IPS-18a (cell line): ENCODE measurements around the gene RRAGD.

ENCODE experiments used
- H3K27ac ChIP-seq: one replicate; pipeline ENCODE4 v1.5.1; 2013; ENCODE audit warnings: low read length
- H3K27me3 ChIP-seq: one replicate; pipeline ENCODE4 v1.6.1; 2013; ENCODE audit warnings: mild to moderate bottlenecking, low read length; ENCODE audit not compliant: control insufficient read depth, insufficient read depth
- H3K36me3 ChIP-seq: one replicate; pipeline ENCODE4 v1.6.1; 2013; ENCODE audit warnings: low read depth, low read length; ENCODE audit not compliant: control insufficient read depth
- H3K4me1 ChIP-seq: one replicate; pipeline ENCODE4 v1.6.1; 2013; ENCODE audit warnings: low read depth, low read length; ENCODE audit not compliant: control insufficient read depth
- H3K4me3 ChIP-seq: one replicate; pipeline ENCODE4 v1.5.1; 2013; ENCODE audit warnings: low read length
- H3K9ac ChIP-seq: one replicate; pipeline ENCODE4 v1.6.1; 2013; ENCODE audit warnings: mild to moderate bottlenecking, low read length, moderate library complexity
- H3K9me3 ChIP-seq: one replicate; pipeline ENCODE4 v1.6.1; 2013; ENCODE audit warnings: low read depth, low read length; ENCODE audit not compliant: control insufficient read depth

Gene RRAGD

GRCh38 chr6:89321131-89321970 lies 90.7 kb downstream of the RRAGD start:
- peaks cover 7% of the 10 kb centered on the region for H3K4me1 ChIP-seq
- H3K27me3 ChIP-seq: no peaks in the 10 kb centered on the region
- no peaks in the 10 kb centered on the region for H3K36me3 ChIP-seq
- no peak overlapping the region for H3K27ac ChIP-seq
- H3K4me3 ChIP-seq: no peak overlapping the region
- H3K9ac ChIP-seq: no peak overlapping the region
- H3K9me3 ChIP-seq: peaks cover 5% of the 10 kb centered on the region

GRCh38 chr6:89320012-89320559 lies 92.0 kb downstream of the RRAGD start:
- H3K4me3 ChIP-seq: no peak overlapping the region
- H3K27ac ChIP-seq: no peak overlapping the region
- no peaks in the 10 kb centered on the region for H3K27me3 ChIP-seq
- H3K4me1 ChIP-seq: peaks cover 7% of the 10 kb centered on the region
- peaks cover 5% of the 10 kb centered on the region for H3K9me3 ChIP-seq
- no peak overlapping the region for H3K9ac ChIP-seq
- H3K36me3 ChIP-seq: no peaks in the 10 kb centered on the region

GRCh38 chr6:89317067-89317466 lies 95.0 kb downstream of the RRAGD start:
- Histone ChIP-seq H3K4me3 (no peak overlapping the region), H3K27ac (no peak overlapping the region), H3K9ac (no peak overlapping the region), H3K4me1 (peaks cover 9% of the 10 kb centered on the region), H3K27me3 (no peaks in the 10 kb centered on the region), H3K9me3 (peaks cover 5% of the 10 kb centered on the region), H3K36me3 (no peaks in the 10 kb centered on the region)

- no peak within 1 kb of the TSS for H3K4me3 ChIP-seq
- no peaks in the 10 kb centered on the region for H3K36me3 ChIP-seq
- no peaks in the 10 kb centered on the region for H3K27me3 ChIP-seq
- H3K4me1 ChIP-seq: peaks cover 12% of the 10 kb centered on the region
- H3K9ac ChIP-seq: no peak within 1 kb of the TSS
- H3K27ac ChIP-seq: no peak within 1 kb of the TSS
- H3K9me3 ChIP-seq: peaks cover 3% of the 10 kb centered on the region
These were observed 96.7 kb downstream of the RRAGD start, which contains the start of gene GABRR2 for GRCh38 chr6:89315249-89315885. GABRR2 (minus strand) TSS chr6:89315299; CDS start chr6:89315165, 134 bp downstream.

- H3K4me1 ChIP-seq: peaks cover 12% of the 10 kb centered on the region
- H3K9me3 ChIP-seq: no peaks in the 10 kb centered on the region
- H3K9ac ChIP-seq: no peak overlapping the region
These were observed 97.4 kb downstream of the RRAGD start for GRCh38 chr6:89314692-89315091.

More at GRCh38 chr6:89314692-89315091, 97.4 kb downstream of the RRAGD start:
- no peak overlapping the region for H3K4me3 ChIP-seq
- no peak overlapping the region for H3K27ac ChIP-seq
- H3K36me3 ChIP-seq: no peaks in the 10 kb centered on the region
- no peaks in the 10 kb centered on the region for H3K27me3 ChIP-seq
